Brain pericyte (primary cell): ENCODE results near the gene MAML1.
"Not testable (repeated sequence)": the region's sequence is repeated elsewhere in the genome, so short reads cannot be mapped to it uniquely, and the experiment has no call there.

Experiments
- DNase-seq: peaks from one replicate; pipeline ENCODE4 v3.0.0-alpha.2; 2012; ENCODE audit warnings: low read depth, low spot score

MAML1 gene

DNA sequence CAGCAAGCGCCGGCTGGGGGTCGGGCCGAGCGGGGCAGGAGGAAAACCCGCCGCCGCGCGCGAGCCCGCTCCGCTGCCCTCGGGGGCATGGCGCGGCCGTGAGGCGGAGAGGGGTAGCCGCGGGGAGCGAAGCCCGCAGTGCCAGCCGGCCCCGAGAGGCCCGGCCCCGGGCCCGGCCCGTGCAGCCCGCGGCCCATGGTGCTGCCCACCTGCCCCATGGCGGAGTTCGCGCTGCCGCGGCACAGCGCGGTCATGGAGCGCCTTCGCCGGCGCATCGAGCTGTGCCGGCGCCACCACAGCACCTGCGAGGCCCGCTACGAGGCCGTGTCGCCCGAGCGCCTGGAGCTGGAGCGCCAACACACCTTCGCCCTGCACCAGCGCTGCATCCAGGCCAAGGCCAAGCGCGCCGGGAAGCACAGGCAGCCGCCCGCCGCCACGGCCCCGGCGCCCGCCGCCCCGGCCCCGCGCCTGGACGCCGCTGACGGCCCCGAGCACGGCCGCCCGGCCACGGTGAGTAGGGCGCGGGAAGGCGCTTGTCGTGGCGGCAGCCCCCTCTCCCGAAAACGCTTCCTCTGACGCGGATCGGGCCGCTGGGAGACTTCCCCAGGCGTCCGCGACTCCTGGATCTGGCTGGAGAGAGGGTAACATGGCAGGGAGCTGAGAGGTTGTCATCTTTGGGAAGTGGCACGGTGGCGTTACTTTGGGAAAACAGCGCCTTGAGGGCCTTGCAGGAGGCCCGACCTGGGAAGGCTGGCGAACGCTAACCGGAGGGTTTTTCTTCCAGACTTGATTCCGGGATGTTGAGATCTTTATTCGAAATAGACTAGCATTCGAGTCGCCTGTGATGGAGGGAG is 523 bp downstream of the MAML1 start:
- DNase-seq: no peak

DNA sequence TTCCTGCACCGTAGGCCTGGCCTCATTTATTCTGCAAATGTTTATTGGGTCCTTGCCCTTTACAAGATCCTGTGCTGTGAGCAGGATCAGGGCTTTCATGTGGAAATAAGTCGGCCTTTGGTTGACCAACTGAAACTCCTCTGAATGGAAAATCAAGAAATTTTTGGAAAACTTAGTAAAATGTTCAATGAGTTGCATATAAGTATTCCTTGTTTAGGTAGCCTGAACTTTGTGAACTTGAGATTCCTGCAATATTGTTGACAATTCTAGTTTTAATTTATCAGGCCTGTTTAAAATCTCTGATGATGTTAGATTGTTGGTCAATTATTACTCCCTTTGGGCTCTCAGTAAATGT is 1.1 kb downstream of the MAML1 start:
- DNase-seq: no peak

DNA sequence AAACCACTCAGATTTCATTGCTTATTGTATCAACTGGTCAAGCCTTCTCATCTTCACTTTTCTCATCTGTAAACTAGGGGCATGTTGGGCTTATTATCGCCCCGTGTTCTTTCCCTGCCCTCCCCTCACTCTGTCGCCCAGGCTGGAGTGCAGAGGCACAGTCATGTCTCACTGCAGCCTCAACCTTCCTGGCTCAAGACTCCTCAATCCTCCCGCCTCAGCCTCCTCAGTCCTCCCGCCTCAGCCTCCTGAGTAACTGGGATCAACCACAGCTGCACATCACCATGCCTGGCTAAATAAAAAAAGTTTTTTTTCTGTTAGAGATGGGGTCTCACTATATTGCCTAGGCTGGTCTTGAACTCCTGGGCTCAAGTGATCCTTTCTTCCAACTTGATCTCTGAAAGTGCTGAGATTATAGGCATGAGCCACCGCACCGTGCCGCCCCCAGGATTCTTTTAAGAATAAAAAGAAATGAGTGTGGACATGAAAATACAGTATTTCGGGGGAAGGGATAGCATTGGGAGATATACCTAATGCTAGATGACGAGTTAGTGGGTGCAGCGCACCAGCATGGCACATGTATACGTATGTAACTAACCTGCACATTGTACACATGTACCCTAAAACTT is 2.0 kb downstream of the MAML1 start:
- no peak for DNase-seq

DNA sequence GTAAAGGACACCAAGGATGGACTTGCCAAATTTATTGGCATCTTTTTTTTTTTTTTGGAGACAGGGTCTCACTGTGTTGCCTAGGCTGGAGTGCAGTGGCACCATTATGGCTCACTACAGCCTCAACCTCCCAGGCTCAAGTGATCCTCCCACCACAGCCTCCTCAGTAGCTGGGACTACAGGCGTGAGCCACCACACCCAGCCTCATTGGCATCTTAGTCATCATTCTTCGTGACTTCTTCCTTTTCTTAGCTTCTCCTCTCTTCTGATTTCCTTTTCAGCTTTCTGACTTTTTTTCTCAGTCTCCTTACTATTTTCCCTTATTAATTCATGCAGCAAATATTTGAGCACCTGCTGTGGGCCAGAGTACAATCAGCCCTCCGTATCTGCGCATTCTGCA is 6.1 kb downstream of the MAML1 start:
- DNase-seq: no peak

DNA sequence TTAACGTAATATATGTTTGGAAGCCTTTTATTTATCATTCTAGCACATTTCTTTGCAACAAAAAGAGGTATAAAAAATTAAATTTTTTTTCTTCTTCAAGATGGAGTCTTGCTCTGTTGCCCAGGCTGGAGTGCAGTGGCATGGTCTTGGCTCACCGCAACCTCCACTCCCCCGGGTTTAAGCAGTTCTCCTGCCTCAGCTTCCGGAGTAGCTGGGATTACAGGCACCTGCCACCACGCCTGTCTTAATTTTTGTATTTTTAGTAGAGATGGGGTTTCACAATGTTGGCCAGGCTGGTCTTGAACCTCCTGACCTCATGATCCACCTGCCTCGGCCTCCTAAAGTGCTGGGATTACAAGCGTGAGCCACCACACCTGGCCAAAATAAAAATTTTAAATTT is 11.5 kb downstream of the MAML1 start:
- not testable (repeated sequence) for DNase-seq

DNA sequence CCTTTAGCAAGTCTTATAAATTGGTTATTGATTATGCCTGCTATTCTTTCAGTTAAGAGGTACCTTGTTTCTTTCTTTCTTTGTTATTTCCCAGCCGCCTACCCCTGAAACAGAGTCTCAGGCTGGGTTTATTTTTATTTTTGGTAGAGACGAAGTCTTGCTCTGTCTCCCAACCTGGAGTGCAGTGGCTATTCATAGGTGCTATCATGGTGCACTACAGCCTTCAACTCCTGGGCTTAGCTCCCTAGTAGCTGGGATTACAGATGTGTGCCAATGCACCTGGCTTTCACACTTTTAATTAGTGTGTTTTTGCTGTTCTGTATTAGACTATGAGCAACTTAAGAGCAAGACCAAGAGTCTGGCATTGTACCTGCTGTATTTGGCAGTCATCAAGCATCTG is 14.2 kb downstream of the MAML1 start:
- DNase-seq: no peak

DNA sequence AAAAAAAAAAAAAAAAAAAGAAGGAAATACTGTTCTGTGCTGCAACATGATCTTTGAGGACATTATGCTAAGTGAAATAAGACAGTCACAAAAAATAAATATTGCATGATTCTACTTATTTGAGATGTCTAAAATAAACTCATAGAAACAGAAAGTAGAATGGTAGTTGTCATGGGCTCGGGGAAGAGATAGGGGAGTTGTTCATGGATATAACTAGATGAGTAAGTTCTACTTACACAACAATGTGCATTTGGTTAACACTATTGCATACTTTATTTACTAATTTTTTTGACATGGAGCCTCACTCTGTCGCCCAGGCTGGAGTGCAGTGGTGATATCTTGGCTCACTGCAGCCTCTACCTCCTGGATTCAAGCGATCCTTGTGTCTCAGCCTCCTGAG is 15.2 kb downstream of the MAML1 start:
- no peak for DNase-seq

DNA sequence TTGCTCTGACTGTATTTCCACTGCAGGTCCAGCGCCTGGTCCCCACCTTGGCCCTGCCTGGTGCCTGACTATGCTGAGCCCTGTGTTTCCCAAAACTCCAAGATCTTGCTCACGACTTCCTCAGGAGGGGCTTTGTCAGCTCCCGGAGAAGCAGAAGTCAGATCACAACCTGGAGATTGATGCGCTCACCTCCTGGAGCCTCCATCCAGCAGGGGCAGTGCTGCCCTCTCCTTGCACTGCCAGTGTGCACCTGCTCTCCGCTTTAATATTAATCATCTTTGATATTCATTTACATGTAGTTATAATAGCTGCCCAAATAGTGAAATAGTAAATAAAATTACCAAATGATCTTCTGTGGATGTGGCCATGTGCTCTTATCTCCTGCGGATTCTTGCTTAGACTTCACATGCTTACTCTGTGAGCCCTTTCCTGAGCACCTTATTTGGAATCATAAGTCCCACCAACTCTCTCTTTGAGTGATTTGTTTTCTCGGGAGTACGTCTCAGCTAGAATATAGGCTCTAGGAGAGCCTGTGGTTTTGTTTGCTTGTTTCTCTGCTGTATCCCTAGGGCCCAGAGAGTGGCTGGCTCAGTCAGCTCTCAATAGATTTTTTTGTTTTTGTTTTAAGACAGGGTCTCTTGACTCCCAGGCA is 17.4 kb downstream of the MAML1 start:
- DNase-seq: no peak

DNA sequence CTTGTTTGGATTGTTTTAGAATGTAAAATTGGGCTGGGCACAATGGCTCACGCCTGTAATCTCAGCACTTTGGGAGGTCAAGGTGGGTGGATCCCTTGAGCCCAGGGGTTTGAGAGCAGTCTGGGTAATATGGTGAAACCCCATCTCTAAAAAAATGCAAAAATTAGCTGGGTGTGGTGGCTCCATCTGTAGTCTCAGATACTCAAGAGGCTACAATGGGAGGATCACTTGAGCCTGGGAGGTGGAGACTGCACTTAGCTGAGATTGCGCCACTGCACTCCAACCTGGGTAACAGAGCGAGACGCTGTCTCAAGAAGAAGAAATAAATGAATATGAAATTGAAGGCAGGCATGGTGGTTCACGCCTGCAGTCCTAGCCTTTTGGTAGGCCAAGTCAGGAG is 21.3 kb downstream of the MAML1 start:
- no peak for DNase-seq

DNA sequence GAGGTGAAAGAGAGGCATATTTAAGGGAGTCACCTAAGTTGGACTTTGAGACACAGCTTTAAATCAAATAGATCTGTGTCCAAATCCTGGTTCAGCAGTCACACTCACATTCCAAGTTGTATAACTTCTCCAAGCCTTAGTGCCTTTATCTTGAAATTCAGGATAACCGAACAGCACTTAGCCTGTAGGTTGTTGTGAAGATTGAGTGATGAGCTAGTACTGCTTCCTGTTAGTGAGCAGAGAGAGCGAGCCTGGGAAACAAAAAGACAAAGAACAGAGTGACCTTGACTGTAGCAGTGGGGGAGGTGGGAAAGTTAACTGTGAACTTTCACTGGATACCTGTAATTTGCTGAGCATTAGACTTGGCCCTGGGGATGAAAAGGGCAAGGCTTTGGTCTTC is 22.4 kb downstream of the MAML1 start:
- no peak for DNase-seq

DNA sequence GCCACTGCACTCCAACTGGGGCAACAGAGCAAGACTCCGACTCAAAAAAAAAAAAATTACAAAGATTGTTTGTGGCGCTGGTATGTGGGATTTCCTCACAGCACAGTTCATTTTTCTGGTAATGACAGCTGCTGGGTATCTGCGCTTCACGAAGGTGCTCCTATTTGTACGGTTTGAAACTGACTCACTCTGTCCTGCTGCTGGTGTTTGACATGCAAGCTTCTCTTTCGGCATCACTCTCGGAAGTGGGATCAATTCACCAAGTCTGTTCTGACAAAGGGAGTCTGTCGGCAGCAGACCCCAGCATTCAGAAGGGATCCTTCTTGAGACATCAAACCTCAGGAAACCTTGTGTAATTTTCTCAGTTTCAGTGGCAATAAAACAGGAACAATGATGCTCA is 26.3 kb downstream of the MAML1 start:
- no peak for DNase-seq

DNA sequence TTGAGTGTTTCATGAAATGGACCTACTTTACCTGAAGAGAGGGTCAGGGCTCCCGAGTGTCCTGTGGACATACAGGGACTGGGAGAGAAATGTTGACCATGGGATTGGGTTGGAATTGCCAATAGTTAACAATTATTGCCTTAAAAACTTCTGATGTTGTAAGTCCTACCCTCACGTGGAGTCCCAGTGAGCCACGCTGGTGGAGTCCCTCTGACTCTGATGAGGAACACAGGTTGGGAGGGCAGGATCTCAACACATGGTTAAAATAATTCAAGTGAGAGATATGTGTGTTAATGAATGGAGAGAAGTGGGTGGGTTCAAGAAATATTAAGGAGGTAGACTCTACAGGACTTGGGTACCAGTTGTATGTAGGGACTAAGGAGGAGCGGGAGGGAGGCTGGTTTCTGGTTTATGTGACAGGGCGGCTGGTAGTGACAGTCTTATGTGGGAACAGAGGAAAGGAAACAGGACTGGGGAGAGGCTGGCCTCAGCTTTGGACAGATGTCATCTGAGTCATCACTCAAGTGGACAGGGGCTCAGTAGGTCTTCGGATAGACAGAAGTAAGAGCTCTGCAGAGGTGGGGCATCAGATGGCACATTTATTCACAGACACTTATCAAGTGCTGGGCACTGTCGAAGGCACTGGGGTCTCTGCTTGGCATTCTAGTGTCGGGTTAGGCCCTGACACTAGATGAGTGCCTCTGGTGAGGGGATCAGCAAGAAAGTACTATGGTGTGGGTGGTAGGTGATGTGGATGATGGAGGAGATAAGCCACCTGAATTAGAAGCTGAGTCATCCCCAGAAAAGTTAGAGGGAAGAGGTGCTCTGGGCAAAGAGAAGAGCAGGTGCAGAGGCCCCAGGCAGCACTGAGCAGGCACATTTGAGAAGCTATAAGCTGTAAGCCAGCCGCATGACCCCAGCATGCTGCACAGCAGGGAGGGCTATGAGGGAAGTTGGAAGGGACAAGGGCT is 27.2 kb downstream of the MAML1 start:
- DNase-seq: no peak

DNA sequence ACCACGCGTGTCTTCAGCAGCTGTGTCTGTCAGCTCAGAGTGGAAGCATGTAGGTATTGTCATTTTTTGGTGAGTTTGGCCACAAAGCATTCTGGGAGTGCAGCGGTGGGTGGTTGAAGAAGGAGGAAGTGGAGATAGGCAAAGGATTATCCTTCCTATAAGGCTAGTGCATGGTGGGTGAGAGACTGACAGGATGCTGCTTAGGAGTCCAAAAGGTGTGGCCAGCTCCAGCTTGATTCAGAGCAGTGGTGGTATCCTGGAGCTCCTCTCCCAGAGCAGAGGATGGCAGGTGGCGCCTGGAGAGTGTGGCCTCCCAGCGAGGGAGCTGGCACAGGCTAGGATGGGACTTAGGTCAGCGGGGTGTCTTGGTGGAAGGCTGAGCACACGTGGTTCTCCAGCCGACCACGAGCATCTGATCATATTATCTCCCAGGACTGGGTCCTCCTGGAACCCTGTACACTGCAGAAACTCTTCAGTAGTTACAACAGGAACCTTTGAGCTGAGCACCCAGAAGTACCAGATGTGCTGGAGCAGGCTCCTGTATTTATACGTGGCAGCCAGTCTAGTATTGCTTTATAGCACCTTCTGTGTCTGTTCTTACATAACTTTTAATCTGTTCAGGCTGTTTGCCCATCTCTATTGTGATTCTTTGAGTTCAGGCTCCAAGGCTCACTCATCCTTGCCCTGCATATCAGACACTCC is 29.6 kb downstream of the MAML1 start:
- DNase-seq: no peak

DNA sequence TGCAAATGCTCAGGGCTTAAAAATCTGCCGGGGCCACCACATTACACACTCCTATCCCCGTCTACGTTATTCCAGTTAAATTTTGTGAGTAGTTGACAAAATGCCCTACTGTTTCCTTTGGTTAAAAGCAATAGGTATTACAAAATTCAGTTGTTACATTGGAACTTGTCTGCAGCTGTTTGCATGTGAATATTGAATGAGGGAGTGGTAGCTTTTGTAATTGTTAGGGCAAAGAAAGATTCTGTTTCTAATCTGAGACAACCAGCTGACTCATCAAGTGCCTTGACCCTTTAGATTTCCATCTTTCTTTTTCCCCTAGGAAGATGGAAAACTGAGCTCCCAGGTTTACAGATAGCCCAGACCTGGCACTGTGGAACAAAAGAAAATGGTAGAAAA is 30.2 kb downstream of the MAML1 start:
- no peak for DNase-seq

DNA sequence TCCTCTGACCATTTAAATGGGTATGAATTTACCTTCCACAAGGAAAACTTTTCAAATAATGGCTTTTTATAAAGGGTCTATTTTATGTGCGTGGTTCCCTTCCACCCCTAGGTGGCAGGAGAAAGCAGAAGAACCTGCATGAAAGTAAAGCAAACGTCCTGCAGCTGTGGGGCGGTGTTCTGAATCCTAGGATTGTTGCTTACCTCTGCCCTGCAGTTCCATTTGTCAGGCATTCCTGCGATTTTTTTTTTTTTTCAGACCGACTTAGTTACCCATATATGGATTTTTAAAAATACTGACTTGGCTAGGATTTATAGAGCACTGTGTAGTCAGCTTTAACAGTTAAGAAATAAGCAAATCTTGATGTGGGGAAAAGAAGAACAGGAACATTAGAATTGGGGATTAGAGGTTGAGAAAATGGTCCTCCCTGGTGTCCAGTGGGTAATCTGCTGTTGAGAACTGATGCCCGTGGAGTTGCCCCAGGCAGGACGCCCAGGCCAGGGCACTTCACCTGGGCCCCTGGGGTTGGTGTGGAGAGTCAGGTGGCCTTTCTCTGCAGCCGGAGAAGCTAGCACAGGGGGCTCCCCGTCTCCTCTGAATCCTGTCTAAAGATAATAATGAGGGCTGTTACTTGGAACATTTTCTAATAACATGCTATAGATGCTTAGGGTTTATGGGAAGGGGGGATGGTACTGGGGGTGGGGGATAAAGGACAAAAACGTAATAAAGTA is 30.8 kb downstream of the MAML1 start:
- DNase-seq: no peak

DNA sequence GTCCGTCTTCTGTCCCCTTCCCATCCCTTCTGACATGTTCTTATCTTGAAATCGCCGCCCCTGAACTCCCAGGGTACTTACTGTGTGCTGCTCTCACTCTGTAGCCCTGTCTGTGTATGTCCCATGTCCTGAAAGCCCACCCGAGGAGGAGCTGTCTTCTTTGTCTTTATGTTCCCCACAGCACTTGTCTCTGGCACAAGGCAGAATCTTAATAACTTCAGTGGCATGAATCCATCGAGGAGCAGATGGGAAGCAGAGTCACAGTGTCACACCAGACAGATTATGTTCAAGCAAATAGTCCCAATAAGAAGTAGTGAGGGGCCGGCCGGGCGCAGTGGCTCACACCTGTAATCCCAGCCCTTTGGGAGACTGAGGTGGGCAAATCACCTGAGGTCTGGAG is 31.4 kb downstream of the MAML1 start:
- no peak for DNase-seq

DNA sequence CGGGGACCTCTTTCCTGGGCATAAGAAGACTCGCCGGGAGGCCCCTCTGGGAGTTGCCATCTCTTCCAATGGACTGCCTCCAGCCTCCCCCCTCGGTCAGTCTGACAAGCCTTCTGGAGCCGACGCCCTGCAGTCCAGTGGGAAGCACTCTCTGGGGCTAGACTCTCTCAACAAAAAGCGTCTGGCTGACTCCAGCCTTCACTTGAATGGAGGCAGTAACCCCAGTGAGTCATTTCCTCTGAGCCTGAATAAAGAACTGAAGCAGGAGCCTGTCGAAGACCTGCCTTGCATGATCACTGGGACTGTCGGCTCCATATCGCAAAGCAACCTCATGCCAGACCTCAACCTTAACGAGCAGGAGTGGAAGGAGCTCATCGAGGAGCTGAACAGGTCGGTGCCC is 32.8 kb downstream of the MAML1 start:
- no peak for DNase-seq

DNA sequence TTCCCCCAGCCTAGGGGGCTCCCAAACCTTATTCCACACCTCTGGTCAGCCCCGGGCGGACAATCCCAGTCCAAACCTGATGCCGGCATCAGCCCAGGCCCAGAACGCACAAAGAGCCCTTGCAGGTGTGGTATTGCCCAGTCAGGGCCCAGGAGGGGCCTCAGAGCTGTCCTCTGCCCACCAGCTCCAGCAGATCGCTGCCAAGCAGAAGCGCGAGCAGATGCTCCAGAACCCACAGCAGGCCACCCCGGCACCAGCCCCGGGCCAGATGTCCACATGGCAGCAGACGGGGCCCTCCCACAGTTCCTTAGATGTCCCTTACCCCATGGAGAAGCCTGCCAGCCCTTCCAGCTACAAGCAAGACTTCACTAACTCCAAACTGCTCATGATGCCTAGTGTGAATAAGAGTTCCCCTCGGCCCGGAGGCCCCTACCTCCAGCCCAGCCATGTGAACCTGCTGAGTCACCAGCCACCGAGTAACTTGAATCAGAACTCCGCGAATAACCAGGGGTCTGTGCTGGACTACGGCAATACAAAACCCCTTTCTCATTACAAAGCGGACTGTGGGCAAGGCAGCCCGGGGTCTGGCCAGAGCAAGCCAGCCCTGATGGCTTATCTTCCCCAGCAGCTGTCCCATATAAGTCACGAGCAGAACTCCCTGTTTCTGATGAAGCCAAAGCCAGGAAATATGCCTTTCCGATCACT is 33.6 kb downstream of the MAML1 start:
- DNase-seq: no peak

DNA sequence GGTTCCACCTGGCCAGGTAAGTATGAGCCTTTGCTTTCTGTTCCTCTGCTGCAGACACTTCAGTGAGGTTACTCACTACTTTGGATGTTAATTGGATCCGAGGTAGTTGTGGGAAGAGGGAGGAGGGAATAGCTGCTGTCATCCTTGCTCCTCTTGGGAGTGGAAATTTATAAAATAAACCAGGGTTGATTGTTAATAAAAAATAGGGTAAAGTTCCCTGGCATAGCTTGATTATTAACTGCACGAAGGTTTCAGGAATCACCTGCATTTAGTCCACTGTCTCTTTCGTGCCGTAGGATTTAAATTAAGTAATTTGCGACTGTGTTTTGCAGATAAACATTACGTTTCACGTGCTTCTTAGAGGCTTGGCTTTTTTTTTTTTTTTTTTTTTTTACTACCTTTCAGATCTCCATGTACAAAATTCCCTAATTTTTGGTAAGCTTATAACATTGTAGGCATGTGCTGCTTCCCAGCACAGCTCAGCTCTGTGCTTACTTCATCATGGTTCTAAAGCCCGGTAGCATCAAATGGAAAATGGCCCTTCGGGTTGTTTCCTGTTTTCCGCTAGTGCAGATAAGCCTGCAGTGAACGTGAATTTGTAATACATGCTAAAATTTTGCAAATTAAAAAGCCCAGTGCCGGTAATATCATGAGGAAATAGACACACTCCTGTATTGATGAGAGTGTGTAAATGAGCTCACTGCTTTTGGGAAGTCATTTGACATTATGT is 34.3 kb downstream of the MAML1 start:
- DNase-seq: no peak
